Transverse colon (tissue), 4 donors: ENCODE results near the gene PEX14.

ENCODE experiments used
- POLR2A ChIP-seq: fragments of 450-650 bp; IDR thresholded peaks from one replicate; pipeline ENCODE4 v1.6.1; 2016; ENCODE audit warnings: antibody characterized with exemption, mild to moderate bottlenecking, moderate library complexity
- POLR2AphosphoS5 ChIP-seq, 3 donors: sonication (generic); formaldehyde crosslinking; IDR thresholded peaks; one replicate each; pipeline ENCODE4 v1.6.1; 2016; ENCODE audit warnings: antibody characterized with exemption in 3 of 3
- TF ChIP-seq, protein P1 (sequence below), 5 experiments: fragments of 200-600 bp in 3 of 5; fragments of 450-650 bp in 2 of 5; sonication (generic) in 3 of 5; IDR thresholded peaks; 1 replicate in 2 of 5; 2 replicates in 3 of 5; pipeline ENCODE4 v1.5.1; 2016 to 2017; ENCODE audit warnings: antibody characterized with exemption in 5 of 5, inconsistent platforms in 3 of 5, mild to moderate bottlenecking in 2 of 5, moderate library complexity in 1 of 5

DNA sequence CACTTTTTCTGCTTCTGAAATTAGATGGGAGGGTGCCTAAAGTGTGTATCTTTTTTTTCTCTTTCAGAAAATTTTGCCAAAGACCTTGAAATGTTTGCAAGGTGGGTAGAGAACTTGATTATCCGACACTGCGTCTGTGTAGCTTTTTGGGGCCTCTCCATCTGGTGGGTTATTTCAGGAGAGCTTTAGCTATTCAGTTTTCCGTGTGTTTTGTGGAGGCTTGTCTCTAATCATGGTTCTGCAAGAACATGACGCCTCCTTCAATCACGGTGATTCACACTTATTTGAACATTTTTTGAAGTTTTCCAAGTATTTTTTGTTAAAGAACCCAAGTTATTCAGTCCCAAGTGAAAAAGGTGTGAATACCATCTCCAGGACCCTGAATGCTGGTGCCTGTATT is 40.2 kb upstream of the PEX14 start:
- TF ChIP-seq, protein P1, sequence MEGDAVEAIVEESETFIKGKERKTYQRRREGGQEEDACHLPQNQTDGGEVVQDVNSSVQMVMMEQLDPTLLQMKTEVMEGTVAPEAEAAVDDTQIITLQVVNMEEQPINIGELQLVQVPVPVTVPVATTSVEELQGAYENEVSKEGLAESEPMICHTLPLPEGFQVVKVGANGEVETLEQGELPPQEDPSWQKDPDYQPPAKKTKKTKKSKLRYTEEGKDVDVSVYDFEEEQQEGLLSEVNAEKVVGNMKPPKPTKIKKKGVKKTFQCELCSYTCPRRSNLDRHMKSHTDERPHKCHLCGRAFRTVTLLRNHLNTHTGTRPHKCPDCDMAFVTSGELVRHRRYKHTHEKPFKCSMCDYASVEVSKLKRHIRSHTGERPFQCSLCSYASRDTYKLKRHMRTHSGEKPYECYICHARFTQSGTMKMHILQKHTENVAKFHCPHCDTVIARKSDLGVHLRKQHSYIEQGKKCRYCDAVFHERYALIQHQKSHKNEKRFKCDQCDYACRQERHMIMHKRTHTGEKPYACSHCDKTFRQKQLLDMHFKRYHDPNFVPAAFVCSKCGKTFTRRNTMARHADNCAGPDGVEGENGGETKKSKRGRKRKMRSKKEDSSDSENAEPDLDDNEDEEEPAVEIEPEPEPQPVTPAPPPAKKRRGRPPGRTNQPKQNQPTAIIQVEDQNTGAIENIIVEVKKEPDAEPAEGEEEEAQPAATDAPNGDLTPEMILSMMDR (IDR thresholded peaks at IDR 0.05) = no peak
- TF ChIP-seq POLR2AphosphoS5 (IDR thresholded peaks at IDR 0.05) (no peak), POLR2A (no peak)
